Stimulated activated CD4-positive, alpha-beta T cell treated with anti-CD3 and anti-CD28 coated beads, Interleukin-15, amount 100 ng/mL, for 48 hours (primary cell): ENCODE measurements around the gene MPRIP.
"Not testable (repeated sequence)": the region's sequence is repeated elsewhere in the genome, so short reads cannot be mapped to it uniquely, and the experiment has no call there.

Experiments used
- DNase-seq, 2 donors: peaks; one replicate each; pipeline ENCODE4 v3.0.0-alpha.2; 2020; ENCODE audit warnings: low read depth in 2 of 2

MPRIP gene

DNA sequence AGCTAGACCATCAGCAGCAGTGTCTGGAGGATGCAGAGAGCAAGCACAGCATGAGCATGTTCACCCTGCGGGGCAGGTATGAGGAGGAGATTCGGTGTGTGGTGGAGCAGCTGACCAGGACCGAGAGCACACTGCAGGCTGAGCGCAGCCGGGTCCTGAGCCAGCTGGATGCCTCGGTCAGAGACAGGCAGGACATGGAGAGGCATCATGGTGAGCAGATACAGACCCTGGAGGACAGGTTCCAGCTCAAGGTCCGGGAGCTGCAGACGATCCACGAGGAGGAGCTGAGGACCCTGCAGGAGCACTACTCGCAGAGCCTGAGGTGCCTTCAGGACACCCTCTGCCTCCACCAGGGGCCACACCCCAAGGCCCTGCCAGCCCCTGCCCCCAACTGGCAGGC is 125.1 kb downstream of the MPRIP start:
- DNase-seq: no peak

DNA sequence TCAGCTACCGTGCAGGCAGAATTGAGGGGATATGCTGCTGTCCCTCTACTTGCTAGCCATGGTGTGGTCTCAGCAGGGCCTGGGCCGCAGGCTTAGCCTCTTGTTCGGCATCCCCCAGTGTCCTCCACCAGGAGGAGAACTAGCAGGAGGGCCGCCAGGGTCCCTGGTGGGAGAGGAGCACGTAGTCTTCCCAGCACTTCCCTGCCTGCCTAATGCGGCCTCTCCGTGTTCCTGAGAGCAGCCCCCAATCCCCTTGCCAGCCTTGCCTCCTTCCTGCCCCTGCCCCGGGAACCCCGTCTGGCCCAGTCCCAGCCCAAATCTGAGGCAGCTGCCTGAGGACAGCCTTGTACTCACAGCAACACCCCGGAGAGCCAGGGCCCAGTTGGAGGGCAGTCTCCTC is 125.7 kb downstream of the MPRIP start:
- no peak for DNase-seq

DNA sequence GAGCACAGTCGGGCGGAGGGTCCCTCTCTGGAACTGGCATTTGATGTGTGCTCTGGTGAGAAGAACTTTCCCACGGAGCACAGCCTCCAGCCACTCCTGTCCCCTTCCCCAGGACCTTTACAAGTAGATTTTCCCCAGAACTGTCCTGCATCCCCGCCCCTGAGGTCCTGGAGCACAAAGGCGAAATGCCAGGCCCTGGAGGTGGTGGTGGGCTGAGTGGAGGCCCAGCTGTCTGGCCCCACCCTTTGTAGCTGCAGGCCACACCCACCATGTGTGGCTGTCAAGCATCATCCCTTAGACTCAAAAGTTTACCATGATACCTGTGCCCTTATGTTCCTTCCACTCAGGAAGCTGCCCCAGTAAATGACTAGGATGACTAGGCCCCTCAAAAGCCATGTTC is 126.1 kb downstream of the MPRIP start:
- DNase-seq: no peak

DNA sequence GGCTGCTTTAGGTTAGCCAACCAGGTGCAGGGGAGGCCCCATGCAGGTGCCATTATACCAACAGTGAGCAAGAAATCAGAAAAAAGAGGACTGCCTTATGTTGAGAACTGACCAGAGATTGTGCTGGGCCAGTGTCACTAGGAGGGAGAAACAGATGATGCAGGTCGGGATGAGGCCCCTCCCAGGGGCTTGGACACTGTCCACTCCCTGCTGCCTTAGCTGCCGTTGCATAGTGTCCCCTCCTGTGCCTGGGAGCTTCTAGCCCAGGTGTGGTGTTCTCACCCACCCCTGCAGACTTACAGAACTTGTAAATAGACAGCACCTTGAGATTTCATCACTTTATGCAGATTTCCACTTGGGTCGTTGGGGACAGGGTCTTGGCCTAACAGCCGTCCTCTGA is 127.1 kb downstream of the MPRIP start:
- no peak for DNase-seq

DNA sequence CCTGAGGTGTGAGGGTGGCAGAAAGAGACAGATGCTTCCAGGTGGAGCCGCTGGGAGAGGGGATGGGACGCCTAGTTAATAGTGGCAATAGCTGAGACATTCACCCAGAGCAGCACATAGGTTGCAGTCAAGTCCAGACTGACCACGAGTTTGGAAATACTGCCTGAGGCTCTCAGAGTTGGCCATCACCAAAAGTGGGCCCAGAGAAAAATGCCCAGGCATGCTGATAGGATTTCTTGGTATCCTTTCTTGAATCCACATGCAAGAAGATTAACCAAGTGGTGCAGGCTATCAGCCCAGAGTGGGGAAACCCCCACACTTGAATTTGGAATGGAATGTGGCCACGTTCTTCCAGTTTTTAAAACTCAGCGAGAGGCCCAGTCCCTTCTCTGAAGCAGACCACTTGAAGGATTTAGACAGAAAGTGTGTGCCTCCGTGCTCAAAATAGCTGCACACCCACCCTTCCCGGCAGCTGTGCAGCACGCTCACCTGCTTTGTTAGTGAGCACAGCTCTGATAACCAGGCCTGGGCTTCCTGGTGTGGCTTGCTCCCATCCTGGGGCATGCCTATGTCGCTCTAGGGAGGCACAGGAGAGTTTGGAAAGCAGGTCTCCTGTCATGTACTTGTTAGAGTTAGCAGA is 128.2 kb downstream of the MPRIP start:
- no peak for DNase-seq

DNA sequence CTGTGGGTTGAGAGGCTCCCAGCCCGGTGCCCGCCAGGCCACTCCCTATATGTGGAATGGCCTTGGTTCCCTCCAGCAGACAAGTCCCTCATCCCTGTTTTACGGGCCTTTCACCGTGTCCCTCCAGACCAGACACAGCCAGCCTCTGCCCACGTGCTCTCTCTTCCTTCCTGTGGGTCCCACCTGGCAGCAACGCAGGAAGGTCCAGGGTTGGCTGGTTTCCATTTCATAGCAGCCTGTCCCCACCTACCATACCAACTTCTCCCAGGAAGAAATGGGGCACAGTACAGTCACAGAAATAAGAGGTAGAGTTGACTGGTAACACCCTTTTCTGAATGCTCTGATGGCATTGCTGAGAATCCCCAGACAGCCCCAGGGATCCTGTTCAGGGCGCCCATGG is 128.9 kb downstream of the MPRIP start:
- no peak for DNase-seq

DNA sequence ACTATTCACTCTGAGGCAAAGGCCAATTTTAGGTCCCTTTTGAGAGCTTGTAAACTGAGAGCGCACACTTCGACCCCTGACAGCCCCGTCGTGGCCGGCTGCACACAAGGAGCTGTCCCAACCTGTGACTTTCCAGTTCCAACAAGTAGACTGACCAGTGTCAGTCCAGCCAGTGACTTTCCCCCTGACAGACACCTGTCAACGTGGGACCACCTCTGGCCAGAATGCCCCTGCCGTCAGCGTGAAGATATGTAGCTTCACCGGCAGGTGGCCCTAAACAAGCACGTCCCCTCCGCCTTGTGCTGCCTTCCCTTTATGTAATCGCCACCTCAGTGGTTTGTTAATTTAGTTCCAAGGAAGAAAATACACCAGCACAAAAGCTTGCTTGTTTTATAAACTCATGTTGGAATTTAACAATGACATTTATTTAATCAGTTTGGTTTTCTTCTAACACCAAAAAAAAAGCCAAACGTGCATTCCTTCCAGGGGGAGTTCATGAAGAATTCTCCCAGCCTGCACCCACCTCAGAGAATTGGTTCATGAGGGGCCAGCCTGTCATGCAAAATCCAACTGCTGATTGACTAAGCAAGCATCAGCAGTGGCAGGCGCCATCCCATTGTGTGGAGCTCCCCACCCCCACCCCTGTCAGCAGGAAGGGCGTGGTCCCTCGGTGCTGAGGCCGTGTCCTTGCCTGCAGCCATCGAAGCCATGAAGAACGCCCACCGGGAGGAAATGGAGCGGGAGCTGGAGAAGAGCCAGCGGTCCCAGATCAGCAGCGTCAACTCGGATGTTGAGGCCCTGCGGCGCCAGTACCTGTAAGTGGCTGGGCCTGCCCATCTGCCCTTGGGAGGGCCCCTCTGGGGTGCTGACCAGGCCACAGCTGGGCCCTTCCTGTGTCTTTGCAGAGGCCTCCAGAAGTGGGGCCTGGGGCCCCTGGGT is 130.0 kb downstream of the MPRIP start:
- DNase-seq: no peak

DNA sequence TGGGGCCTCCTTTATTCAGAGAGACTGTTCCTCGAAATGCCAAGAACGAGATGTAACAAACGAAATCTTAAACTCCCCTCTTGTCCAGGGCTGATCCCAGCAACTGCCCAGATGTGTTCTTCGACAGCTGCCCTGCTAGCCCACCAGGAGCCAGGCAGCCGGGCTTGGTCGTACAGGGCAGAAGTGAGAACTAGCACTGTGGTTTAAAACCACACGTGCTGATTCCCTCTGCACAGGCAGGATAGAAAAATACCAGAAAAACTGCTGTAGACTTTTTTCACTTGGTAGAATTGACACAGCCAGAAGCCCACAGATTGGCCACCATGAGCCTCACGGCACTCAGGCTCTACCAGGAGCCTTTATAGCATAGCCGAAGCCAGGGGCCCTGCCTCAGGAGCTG is 130.7 kb downstream of the MPRIP start:
- no peak for DNase-seq

DNA sequence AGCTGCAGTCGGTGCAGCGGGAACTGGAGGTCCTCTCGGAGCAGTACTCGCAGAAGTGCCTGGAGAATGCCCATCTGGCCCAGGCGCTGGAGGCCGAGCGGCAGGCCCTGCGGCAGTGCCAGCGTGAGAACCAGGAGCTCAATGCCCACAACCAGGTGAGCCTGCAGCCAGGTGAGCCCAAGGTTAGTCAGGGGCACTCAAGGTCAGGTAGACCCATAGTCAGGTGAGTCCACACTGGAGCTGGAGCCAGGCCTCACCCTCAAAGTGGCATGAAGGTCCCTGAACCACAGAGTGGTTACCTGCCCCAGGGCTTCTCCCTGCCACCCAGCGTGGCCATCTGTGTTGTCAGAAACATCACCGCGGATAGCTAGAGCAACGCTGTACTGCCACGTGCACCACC is 131.7 kb downstream of the MPRIP start:
- no peak for DNase-seq

DNA sequence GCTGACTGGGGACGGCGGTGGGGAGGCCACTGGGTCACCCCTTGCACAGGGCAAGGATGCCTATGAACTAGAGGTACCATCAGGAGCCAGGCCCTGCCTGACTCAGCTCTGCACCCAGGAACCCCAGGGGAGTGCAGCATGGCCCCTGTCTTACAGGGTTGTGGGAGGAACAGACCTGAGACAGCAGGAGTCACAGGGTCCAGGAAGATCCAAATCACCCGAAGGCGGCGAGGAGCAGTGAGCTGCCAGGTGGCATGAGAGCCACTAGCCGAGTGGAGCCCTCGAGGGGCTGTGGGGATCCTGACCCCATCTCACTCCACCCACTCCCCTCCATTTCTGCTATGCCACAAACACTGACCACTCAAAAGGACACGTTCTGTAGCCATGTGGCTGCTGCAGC is 133.1 kb downstream of the MPRIP start:
- no peak for DNase-seq

DNA sequence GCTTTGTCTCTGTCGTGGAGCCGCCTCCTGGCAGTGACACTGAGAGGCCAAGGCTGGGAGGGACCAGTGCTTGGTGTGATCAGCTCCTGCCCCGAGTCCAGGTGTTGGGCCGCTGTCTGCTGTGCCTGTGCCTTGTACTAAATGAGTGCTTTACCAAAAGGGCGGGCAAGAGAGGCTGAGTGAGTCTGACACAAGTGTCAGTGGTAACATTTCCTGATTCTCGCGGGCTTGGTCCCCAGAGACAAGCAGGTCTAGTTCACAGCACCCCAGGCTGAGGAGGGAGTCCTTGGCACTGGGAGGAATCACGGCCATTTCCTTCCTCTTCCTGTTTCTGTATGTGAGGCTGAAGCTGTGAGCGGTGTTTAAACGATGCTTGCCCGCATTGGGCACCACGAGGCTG is 133.7 kb downstream of the MPRIP start:
- no peak for DNase-seq

DNA sequence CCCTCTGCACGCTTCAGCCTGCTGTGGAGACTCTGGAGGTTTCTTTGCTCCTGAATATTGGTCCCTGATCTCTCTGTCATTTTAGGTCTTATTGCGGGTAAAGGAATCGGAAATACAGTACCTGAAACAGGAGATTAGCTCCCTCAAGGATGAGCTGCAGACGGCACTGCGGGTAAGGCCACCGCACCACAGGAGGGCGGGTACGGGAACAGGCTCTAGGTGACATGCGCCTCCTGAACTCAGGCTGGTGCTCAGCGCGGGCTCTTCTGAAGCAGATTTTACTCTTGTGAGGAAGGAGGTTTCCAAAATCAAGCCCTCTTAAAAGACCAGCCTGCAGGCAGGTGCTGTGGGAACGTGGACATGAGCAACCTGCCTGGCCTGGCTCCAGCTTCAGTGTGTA is 134.1 kb downstream of the MPRIP start:
- no peak for DNase-seq

DNA sequence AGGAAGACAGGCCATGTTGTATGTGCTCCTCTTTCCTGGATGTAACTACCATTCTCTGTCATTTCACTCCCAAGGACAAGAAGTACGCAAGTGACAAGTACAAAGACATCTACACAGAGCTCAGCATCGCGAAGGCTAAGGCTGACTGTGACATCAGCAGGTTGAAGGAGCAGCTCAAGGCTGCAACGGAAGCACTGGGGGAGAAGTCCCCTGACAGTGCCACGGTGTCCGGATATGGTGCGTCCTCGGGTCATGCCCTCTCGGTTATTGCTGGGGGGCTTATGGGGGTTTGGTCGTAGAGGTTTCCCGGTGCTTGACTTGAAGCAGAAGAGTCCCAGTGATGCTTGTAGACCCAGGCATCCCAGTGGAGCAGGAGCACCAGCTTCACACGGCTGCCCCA is 134.9 kb downstream of the MPRIP start:
- no peak for DNase-seq

DNA sequence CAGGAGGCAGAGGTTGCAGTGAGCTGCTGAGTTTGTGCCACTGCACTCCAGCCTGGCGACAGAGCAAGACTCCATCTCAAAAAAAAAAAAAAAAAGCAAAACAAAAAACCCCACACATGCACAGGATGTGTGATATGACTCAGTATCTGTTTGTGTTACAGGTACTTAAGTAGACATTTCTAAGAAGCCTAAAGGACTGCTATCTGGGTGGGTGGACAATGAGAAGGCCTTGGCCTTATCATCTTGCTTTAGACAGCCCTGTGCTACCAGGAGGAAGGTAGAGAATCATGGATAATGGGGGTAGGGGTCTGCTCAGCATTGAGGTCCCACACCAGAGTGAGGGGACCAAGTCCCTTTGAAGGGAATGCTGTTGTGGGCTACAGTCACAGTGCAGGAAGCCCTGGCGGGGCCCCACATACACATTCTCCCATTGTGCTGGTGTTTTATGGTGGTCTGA is 137.1 kb downstream of the MPRIP start:
- DNase-seq: no peak

DNA sequence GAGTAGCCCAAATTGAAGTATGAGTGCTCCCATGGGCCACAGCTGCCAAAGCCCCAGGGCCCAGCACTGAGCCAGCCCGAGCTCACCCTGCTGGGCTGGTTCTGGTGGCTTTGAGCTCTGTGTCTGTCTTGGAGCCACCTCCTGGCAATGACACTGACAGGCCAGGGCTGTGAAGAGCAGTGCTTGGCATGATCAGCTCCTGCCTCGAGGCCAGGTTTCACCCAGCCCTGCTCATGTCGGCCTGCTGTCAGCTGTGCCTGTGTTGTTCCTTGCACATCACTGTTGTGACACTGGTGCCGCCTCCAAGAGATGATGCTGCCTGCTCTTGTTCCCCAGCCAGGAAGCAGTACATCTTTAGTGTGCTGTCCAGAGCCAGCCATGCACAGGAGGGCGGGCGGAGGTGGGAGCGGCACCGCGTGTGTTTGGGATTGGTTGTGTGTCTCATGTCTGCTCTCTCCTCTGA is 137.9 kb downstream of the MPRIP start:
- no peak for DNase-seq

DNA sequence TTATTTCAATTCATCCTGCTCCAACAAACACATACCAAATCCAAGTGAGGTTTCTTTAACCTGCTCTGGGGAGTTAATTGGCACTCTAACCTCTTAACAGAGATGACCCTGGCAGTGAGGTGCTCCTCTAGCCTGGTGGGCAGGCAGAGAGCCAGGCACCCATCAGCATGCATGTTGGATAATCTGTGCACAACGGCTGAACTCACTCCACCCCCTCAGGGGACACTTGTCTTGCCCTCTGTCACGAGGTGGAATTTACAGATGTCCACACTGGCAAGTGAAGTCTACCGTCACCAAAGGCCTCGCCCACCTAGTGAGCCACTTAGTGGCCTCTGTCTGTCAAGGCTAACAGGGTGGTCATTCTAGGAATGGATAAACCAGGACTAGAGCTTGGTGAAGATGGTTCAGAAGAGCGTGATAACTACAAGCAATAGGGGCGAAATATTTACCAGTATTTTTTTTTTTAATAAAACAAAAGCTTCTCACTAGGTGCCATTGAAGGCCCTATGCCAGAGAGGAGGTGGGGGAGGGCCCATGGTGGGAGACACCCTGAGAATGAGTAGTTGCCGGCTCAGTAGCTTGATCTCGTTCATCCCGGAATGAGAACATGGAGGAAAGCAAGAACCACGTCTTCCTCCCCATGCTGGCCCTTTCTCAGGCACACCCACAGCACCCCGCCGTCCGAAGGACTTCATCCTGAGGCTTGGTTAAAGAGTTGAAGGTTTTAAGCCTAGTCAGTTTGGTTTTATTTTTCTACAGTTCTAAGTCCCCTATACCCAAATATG is 138.7 kb downstream of the MPRIP start:
- DNase-seq: no peak

DNA sequence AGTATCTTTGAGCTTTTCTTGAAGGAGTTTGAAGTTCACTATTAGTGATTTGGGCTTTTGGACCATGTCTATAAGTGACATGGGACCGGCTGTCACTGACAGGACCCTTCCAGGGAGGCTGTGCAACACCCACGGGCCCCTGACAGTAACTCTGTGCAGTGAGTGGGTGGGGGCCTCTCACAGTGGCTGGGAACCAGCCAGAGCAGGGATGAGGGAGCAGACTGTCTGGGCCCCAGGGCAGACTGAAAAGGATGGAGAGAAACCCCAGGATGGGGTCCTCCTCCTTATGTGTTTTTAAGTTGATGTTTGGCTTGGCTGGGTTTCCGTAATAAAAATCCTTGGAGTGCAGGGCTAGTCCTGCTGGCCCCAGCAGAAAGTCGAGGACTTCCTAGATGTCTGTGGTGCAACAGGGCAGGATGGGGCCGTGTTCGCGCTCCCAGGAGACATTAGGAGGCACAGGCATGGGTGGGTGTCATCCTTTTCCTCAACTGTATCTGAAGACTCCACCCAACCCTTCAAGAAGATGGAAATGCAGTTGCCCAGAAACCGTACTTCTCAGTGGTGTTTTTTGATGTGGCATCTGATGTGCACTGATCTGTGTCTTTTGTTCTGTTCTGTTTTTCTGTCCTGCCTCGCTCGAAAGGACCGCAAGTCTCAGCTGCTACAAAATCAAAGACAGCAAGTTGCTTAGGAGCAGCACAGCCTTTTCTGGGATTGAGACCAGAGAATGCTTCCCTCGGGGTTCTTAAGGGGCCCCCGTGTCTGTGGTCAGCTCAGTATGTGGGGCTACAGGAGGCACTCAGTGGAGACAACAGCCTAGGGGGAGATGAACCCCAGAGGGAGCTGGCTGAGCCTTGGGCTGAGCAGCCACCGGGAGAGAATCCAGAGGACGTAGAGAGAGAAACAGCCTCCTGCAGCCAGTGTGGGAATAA is 139.7 kb downstream of the MPRIP start:
- no peak for DNase-seq

DNA sequence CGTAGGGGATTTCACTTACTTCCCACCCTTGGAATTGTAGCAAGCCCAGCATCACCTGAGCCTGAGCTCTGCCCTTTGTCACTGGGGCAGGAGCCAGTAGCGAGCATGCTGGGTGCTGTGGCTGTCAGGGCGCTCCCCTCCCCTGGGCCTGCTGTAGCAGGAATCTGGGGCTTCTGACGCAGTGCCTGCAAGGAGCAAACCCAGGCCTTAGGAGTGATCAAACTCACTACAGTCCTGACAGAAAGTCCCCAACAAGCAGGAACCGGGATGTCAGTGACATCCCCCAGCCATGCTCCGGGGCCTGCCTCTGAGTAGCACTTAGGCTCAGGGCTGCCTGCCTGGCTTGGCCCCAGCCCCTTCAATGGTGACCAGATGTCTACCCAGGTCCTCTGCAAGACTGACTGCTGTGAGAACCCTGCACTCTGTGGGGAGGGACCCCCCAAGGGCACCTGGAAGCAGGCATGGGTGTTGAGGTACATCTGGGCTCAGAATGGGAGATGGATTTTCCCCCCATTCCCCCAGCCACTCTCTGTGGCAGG is 140.4 kb downstream of the MPRIP start:
- no peak for DNase-seq

DNA sequence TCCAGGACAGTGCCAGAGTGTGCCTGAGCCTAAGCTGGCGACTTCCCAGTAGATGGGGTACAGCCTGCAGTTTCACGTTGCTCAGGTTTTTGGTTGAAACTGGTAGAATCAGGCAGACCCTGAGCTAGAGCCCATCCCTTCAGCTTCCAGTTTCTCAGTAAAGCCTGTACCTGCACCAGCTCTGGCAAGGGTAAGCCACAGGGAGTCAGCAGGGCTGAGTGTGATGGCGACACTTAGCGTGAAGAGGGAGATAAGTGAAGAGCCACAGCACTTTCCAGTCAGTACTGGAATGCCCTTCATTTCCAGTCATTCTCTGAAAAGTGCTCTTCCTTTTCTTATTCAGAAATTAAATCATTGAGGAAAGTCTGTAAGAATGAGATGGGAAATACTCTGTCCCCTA is 141.5 kb downstream of the MPRIP start:
- DNase-seq: no peak

DNA sequence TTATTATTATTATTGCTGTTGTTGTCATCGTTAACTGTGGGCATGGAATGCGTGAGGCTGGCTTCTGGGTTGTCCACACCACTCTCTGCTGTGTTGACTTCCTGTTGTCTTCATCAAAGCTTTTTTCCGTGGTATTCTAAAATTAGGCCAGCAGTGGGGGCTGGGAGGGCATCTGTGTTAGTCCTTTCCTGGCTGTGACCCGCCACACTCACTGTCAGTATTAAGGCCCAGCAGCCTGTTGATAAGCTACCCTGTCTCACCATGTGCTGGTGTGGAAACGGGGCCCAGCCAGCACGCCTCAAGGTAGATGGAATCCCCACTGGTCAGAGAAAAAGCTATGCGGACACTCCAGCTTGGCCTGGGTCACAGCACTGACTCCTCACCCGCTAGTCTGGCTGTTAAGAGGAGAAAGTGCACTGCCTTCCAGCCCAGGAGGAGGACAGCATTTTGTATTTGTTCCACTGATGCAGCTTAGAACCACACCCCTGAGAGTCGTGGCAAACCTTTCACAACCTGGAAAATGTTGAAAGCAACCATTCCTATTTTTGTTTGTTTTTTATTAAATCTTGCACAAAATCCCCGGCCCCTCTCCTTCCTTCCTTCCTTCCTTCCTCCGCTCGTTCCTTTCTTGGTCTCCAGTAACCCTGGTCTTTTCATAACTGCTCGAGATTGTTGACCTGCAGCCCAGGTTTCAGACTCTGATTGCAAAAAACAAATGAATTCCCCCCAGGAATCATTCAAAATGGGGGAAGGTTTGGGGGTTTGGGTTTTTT is 142.9 kb downstream of the MPRIP start:
- DNase-seq: not testable (repeated sequence)
